ENCODE results near the gene ARHGAP26. TPM values are rescaled to one million over a fixed set of nuclear protein-coding genes. Genes with fewer than 3 reads are reported as not detected.

The ARHGAP26 gene
- total RNA-seq, 1 experiment from 2014 or later: 79.8 TPM

- Histone ChIP-seq H3K4me1 (no peaks in the 10 kb centered on the region), H3K36me3 (ENCODE audit: control insufficient read depth, insufficient read depth, low read length) (peaks cover 3% of the 10 kb centered on the region), H3K27me3 (replicated peaks; ENCODE audit: control insufficient read depth, insufficient read depth, low read length) (no peaks in the 10 kb centered on the region), H3K9me3 (no peaks in the 10 kb centered on the region), H3K4me3 (ENCODE audit: low read depth, low read length) (no peak overlapping the region)
- BruUV-seq (replicated peaks): no TSS peak
- no peak overlapping the region for H3K4me3 Mint-ChIP-seq (ENCODE audit: unreplicated experiment)
- H3K27ac Mint-ChIP-seq (ENCODE audit: unreplicated experiment): no peak overlapping the region
- no peaks in the 10 kb centered on the region for H3K9me3 Mint-ChIP-seq (ENCODE audit: unreplicated experiment)
- no peaks in the 10 kb centered on the region for H3K36me3 Mint-ChIP-seq (ENCODE audit: insufficient read depth, unreplicated experiment)
- H3K4me1 Mint-ChIP-seq (ENCODE audit: low read depth, unreplicated experiment): peaks cover 7% of the 10 kb centered on the region
- intact Hi-C loops (cut with micrococcal nuclease; ENCODE audit: unreplicated experiment): no loop called here
- ChIA-PET CTCF (no interaction called here), POLR2A (no interaction called here)
- no peak for TF ChIP-seq CTCF (IDR thresholded peaks at IDR 0.05; ENCODE audit: insufficient read depth in 1 of 2, low read depth in 1 of 2, low read length in 1 of 2, severe bottlenecking in 1 of 2, unreplicated experiment in 1 of 2)
- no peak for DNase-seq
- H3K27me3 Mint-ChIP-seq (ENCODE audit: insufficient read depth, unreplicated experiment): no peaks in the 10 kb centered on the region
Observed at GRCh38 chr5:143129203-143129602, 359.0 kb downstream of the ARHGAP26 start.

- Mint-ChIP-seq H3K36me3 (ENCODE audit: insufficient read depth, unreplicated experiment) (no peaks in the 10 kb centered on the region), H3K4me3 (ENCODE audit: unreplicated experiment) (no peak overlapping the region), H3K4me1 (ENCODE audit: low read depth, unreplicated experiment) (no peaks in the 10 kb centered on the region), H3K9me3 (ENCODE audit: unreplicated experiment) (no peaks in the 10 kb centered on the region), H3K27me3 (ENCODE audit: insufficient read depth, unreplicated experiment) (no peaks in the 10 kb centered on the region), H3K27ac (ENCODE audit: unreplicated experiment) (no peak overlapping the region)
- H3K36me3 ChIP-seq (ENCODE audit: control insufficient read depth, insufficient read depth, low read length): peaks cover 3% of the 10 kb centered on the region
- no peaks in the 10 kb centered on the region for H3K27me3 ChIP-seq (replicated peaks; ENCODE audit: control insufficient read depth, insufficient read depth, low read length)
- H3K4me3 ChIP-seq (ENCODE audit: low read depth, low read length): no peak overlapping the region
- POLR2A ChIA-PET: no interaction called here
- BruUV-seq (replicated peaks): no TSS peak
- no peaks in the 10 kb centered on the region for H3K9me3 ChIP-seq
- intact Hi-C loops (cut with micrococcal nuclease; ENCODE audit: unreplicated experiment): no loop called here
- no peak for DNase-seq
- CTCF ChIA-PET: interaction anchor here (0.6 kb wide), 1 partner anchor 31 kb away, joined by 6 read pairs; no protein-coding TSS in a partner anchor
- no peak for TF ChIP-seq CTCF (IDR thresholded peaks at IDR 0.05; ENCODE audit: insufficient read depth in 1 of 2, low read depth in 1 of 2, low read length in 1 of 2, severe bottlenecking in 1 of 2, unreplicated experiment in 1 of 2)
- no peaks in the 10 kb centered on the region; the same call in 1 of the 2 replicates for H3K4me1 ChIP-seq
Observed at GRCh38 chr5:143129910-143130612, 359.9 kb downstream of the ARHGAP26 start.

GRCh38 chr5:143130613-143131305, 360.6 kb downstream of the ARHGAP26 start:
- TF ChIP-seq CTCF (IDR thresholded peaks at IDR 0.05; ENCODE audit: insufficient read depth in 1 of 2, low read depth in 1 of 2, low read length in 1 of 2, severe bottlenecking in 1 of 2, unreplicated experiment in 1 of 2): no peak
- Mint-ChIP-seq H3K27me3 (ENCODE audit: insufficient read depth, unreplicated experiment) (no peaks in the 10 kb centered on the region), H3K36me3 (ENCODE audit: insufficient read depth, unreplicated experiment) (no peaks in the 10 kb centered on the region), H3K9me3 (ENCODE audit: unreplicated experiment) (no peaks in the 10 kb centered on the region), H3K27ac (ENCODE audit: unreplicated experiment) (no peak overlapping the region), H3K4me3 (ENCODE audit: unreplicated experiment) (no peak overlapping the region), H3K4me1 (ENCODE audit: low read depth, unreplicated experiment) (peaks cover 1% of the 10 kb centered on the region)
- no TSS peak for BruUV-seq (replicated peaks)
- no peak for DNase-seq
- H3K9me3 ChIP-seq: no peaks in the 10 kb centered on the region
- no peaks in the 10 kb centered on the region for H3K27me3 ChIP-seq (replicated peaks; ENCODE audit: control insufficient read depth, insufficient read depth, low read length)
- H3K36me3 ChIP-seq (ENCODE audit: control insufficient read depth, insufficient read depth, low read length): peaks cover 3% of the 10 kb centered on the region
- peaks cover 5% of the 10 kb centered on the region for H3K4me1 ChIP-seq
- no peak overlapping the region for H3K4me3 ChIP-seq (ENCODE audit: low read depth, low read length)
- CTCF ChIA-PET: no interaction called here
- POLR2A ChIA-PET: no interaction called here
- intact Hi-C loops (cut with micrococcal nuclease; ENCODE audit: unreplicated experiment): no loop called here
